ENCODE results near the gene AGRN. TPM values are rescaled to one million over a fixed set of nuclear protein-coding genes. Genes with fewer than 3 reads are reported as not detected.
"Not testable (repeated sequence)": the region's sequence is repeated elsewhere in the genome, so short reads cannot be mapped to it uniquely, and the experiment has no call there.

Gene AGRN
- total RNA-seq, 3 donors from 2014 or later (not counting 1 experiment from before 2014, with no cell fraction given) = 4.1 to 5.0 (median 4.6) TPM

- Mint-ChIP-seq H3K27ac (no peak overlapping the region), H3K9me3 (no peaks in the 10 kb centered on the region), H3K4me3 (no peak overlapping the region), H3K4me1 (peaks cover 0 to 4% of the 10 kb centered on the region in 2 donors), H3K36me3 (no peaks in the 10 kb centered on the region), H3K27me3 (ENCODE audit: low read depth in 2 of 2) (peaks cover 0 to 4% of the 10 kb centered on the region in 2 donors)
- Histone ChIP-seq H3K9me3 (ENCODE audit: control insufficient read depth, insufficient read depth, low read length) (no peaks in the 10 kb centered on the region), H3K27ac (ENCODE audit: low read length) (no peak overlapping the region), H3K4me3 (ENCODE audit: low read length) (no peak overlapping the region), H3K4me1 (ENCODE audit: control insufficient read depth, insufficient read depth, low read length) (peaks cover 13% of the 10 kb centered on the region), H3K27me3 (ENCODE audit: control insufficient read depth, insufficient read depth, low read length) (peaks cover 3% of the 10 kb centered on the region), H3K36me3 (ENCODE audit: control insufficient read depth, insufficient read depth, low read length) (no peaks in the 10 kb centered on the region)
- DNase-seq (no peak), ATAC-seq (no peak)
- intact Hi-C loops (cut with micrococcal nuclease) = no loop called here
- TF ChIP-seq CTCF (IDR thresholded peaks at IDR 0.05) = no peak
- WGBS (ENCODE audit: insufficient coverage) = 92% methylated on average over 14 of the region's 14 CpGs
These were observed 54.8 kb downstream of the AGRN start for GRCh38 chr1:1074631-1075147.

- Mint-ChIP-seq H3K27ac (no peak overlapping the region), H3K27me3 (ENCODE audit: low read depth in 2 of 2) (peaks cover 0 to 4% of the 10 kb centered on the region in 2 donors), H3K36me3 (no peaks in the 10 kb centered on the region), H3K4me3 (no peak overlapping the region), H3K4me1 (peaks cover 0 to 4% of the 10 kb centered on the region in 2 donors), H3K9me3 (no peaks in the 10 kb centered on the region)
- intact Hi-C loops (cut with micrococcal nuclease) = no loop called here
- no peak for ATAC-seq
- no peaks in the 10 kb centered on the region for H3K9me3 ChIP-seq (ENCODE audit: control insufficient read depth, insufficient read depth, low read length)
- no peak for TF ChIP-seq CTCF (IDR thresholded peaks at IDR 0.05)
- peaks cover 14% of the 10 kb centered on the region for H3K4me1 ChIP-seq (ENCODE audit: control insufficient read depth, insufficient read depth, low read length)
- WGBS (ENCODE audit: insufficient coverage) = 68% methylated on average over 17 of the region's 21 CpGs
- no peak overlapping the region for H3K4me3 ChIP-seq (ENCODE audit: low read length)
- no peaks in the 10 kb centered on the region for H3K36me3 ChIP-seq (ENCODE audit: control insufficient read depth, insufficient read depth, low read length)
- H3K27me3 ChIP-seq (ENCODE audit: control insufficient read depth, insufficient read depth, low read length) = peaks cover 8% of the 10 kb centered on the region
- H3K27ac ChIP-seq (ENCODE audit: low read length) = no peak overlapping the region
- no peak for DNase-seq
These were observed 55.4 kb downstream of the AGRN start for GRCh38 chr1:1075148-1075935.

DNA sequence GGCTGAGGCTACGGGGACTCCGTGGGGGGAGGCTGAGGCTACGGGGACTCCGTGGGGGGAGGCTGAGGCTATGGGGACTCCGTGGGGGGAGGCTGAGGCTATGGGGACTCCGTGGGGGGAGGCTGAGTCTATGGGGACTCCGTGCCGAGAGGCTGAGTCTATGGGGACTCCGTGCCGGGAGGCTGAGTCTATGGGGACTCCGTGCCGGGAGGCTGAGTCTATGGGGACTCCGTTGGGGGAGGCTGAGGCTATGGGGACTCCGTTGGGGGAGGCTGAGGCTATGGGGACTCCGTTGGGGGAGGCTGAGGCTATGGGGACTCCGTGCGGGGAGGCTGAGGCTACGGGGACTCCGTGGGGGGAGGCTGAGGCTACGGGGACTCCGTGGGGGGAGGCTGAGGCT lies 57.5 kb downstream of the AGRN start:
- H3K4me1 Mint-ChIP-seq; DNase-seq; H3K27me3 ChIP-seq (ENCODE audit: control insufficient read depth, insufficient read depth, low read length); intact Hi-C loops (cut with micrococcal nuclease); ATAC-seq; H3K27ac ChIP-seq (ENCODE audit: low read length); H3K27ac Mint-ChIP-seq; H3K36me3 Mint-ChIP-seq; H3K4me3 ChIP-seq (ENCODE audit: low read length); H3K9me3 Mint-ChIP-seq; H3K4me3 Mint-ChIP-seq; H3K9me3 ChIP-seq (ENCODE audit: control insufficient read depth, insufficient read depth, low read length); H3K27me3 Mint-ChIP-seq (ENCODE audit: low read depth in 2 of 2); H3K36me3 ChIP-seq (ENCODE audit: control insufficient read depth, insufficient read depth, low read length): not testable (repeated sequence)
- peaks cover 13% of the 10 kb centered on the region for H3K4me1 ChIP-seq (ENCODE audit: control insufficient read depth, insufficient read depth, low read length)
- WGBS (ENCODE audit: insufficient coverage) = no CpG with 5 or more reads among the region's 21 CpGs

GRCh38 chr1:1079408-1080121 lies 59.6 kb downstream of the AGRN start:
- ATAC-seq = peak; percentile 65 to 82 (median 77)
- Mint-ChIP-seq H3K36me3 (no peaks in the 10 kb centered on the region), H3K4me1 (peaks cover 0 to 4% of the 10 kb centered on the region in 2 donors), H3K27me3 (ENCODE audit: low read depth in 2 of 2) (peaks cover 0 to 3% of the 10 kb centered on the region in 2 donors), H3K27ac (peak overlapping the region in 1 of 2 donors; percentile 38), H3K9me3 (no peaks in the 10 kb centered on the region), H3K4me3 (no peak overlapping the region)
- Histone ChIP-seq H3K4me3 (ENCODE audit: low read length) (no peak overlapping the region), H3K36me3 (ENCODE audit: control insufficient read depth, insufficient read depth, low read length) (no peaks in the 10 kb centered on the region), H3K27me3 (ENCODE audit: control insufficient read depth, insufficient read depth, low read length) (peaks cover 8% of the 10 kb centered on the region), H3K9me3 (ENCODE audit: control insufficient read depth, insufficient read depth, low read length) (no peaks in the 10 kb centered on the region), H3K4me1 (ENCODE audit: control insufficient read depth, insufficient read depth, low read length) (peaks cover 13% of the 10 kb centered on the region), H3K27ac (ENCODE audit: low read length) (no peak overlapping the region)
- 2% methylated on average over 38 of the region's 38 CpGs for WGBS (ENCODE audit: insufficient coverage)
- DNase-seq = peak; percentile 20 to 55
- intact Hi-C loops (cut with micrococcal nuclease) = no loop called here
- TF ChIP-seq CTCF (IDR thresholded peaks at IDR 0.05) = no peak
